ENCODE results near the gene DNALI1.
"Not testable (repeated sequence)": the region's sequence is repeated elsewhere in the genome, so short reads cannot be mapped to it uniquely, and the experiment has no call there.

The DNALI1 gene

DNA sequence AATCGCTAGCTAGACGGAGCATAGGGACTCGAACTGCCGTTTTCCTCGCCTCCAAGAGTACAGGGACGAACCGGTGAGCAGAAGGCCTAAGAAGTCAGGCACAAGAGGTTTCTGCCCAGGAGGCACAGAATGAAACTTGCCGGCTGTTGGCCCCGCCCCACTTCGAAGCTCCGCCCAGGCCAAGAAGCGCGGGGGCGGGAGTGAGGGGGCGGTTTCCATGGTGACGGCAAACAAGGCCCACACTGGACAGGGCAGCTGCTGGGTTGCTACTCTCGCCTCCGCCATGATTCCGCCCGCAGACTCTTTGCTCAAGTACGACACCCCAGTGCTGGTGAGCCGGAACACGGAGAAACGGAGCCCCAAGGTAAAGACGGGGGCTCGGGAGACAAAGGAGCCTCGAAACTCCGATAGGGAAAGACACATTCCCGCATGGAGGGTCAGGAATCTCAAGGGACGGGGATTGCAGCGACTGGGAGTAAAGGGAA is at the start of gene DNALI1:
TSS of gene DNALI1 (plus strand) at position 229 of the 485 bp plus-strand sequence. CDS start at position 284, 55 bp downstream.
- DNase-seq (ENCODE audit: low read depth in 2 of 2) = peak; percentile 52

DNA sequence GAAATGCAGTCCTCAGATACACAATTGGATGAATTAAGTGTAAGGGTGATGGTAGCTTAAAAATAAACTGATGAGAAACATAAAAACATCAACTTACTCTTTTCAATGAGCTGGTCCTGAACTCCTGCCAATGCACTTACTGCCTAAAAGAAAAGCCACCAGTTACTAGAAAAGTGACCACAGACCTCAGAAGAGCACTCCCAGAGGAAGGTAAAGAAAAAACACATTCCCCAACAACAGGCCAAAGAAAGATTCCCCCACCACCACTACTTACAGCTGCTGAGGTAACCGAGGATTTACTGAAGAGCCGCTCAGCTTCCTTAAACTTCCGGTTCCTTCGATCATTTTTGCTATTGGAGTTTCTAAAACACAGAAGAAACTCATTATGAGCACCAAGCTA is 47.6 kb upstream of the DNALI1 start:
- DNase-seq (ENCODE audit: low read depth in 2 of 2) = no peak

DNA sequence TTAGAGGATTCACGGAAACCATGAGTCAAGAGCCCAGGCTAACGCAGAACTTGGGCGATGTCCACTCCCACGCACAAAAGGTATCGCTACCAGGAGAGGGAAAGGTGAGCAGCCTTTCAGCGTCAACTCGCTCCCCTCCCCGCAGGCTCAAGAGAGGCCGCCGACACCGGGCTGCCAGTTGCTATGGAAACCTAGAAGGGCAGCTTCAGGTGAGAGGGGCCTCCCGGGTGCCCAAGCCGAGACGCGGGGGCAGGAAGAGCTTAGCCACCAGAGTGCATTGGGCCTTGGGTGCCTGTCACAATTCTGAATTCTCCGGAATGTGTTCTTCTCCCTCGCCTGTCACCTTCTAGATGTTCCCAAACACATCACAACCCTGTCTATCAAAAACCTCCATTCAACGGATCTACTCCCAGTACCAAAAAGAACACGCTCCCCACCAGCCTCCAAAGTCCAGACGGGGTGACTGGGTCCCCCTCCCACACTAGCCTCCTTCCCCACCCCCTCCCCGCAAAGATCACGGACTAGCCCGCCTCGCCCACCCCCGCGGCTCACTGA is 42.9 kb upstream of the DNALI1 start:
- DNase-seq (ENCODE audit: low read depth in 2 of 2) = no peak

DNA sequence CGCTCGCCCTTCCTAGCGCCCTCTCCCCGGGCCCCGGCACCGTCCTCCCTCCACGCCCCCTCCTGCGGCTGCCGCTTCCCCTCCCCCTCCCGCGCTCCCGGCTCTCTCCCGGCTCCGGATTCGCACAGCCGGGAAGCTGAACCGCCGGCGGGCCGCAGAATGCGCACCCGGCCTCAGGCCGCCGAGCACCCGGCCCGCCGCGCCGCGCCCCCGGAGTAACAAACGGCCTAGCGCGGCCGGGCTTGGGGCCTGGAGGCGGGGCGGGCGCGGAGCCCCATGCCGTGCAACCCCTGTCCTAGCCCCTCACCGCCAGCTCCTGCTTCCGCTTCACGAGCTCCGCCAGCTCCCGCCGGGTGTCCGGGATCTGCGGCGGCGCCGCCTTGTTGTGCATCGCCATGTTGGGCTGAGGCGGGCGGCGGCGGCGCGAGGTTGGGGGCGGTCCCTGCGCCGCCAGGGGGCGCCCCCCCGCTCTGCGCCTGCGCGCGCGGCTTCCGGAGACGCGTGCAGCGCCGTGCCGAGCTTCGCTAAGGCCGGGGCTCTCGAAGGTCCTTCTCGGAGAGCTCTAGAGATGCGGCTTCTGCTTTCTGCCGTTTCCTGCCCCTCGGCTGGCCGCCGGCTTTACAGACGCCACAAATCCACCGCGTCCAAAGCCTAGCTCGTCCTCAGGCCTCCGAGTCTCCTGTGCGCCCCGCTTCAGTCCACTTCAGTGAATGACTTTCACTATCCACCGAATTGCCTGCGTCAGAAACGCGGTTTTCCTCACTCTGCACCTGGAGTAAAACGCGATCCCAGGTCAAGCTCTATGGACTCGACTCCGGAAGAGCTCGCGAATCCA is 42.2 kb upstream of the DNALI1 start, which contains the start of gene MEAF6:
TSS of gene MEAF6 (minus strand) at position 417 of the 835 bp plus-strand sequence. CDS start at position 397, 20 bp downstream.
- peak; percentile 40 to 48 for DNase-seq (ENCODE audit: low read depth in 2 of 2)

DNA sequence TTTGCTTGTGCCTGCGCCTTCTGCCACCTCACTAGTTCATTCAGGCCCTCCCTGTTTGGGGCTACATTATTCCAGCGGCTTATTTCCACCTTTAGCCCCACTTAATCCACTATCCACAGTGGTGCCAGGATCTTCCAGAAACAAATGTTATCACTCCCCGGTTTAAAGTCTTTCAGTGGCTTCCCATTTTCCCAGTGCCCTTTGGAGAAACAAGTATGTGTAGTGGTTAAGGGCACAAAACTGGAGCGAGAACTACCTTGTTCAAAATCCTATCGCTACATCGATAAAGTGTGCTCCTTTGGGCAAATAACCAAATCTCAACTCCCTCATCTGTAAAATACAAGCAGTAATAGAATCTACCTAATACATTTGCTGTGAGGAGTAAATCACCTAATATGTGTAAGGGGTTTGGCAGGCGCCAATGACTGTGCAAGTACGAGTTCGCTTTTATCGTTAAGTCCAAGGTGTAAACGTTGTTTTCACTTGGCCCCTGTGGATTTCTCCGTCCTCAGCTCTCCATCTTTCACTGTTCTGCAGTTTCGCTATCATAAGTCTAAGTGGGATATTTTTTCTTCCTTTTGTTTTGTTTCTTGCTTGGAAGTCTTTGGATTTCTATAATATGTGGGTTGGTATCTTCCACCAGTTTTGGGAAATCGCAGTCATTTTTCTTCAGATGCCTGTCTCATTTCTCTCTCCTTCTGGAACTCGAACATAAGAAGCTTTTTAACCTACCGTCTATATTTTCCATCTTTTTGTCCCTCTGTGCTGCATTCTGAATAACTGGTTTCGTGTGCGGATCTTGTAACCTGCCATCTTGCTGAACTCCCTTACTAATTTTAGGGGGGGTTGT is 41.3 kb upstream of the DNALI1 start:
- DNase-seq (ENCODE audit: low read depth in 2 of 2) = no peak

DNA sequence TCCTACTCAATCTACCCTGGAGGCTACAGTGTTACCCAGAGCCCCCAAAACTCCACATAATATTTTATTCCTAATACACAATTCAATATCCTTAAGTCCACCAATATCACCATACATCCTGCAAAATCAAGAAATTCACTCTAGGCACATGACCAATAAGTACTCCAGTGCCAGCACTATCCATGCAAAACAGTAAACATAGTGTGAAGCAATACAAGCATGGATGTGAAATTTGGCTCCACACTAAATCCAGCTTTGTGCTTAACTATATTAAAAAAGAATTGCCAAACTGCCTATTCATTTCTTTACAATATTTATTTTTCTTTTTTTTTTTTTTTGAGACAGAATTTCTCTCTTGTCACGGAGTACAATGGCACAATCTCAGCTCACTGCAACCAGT is 39.2 kb upstream of the DNALI1 start:
- no peak for DNase-seq (ENCODE audit: low read depth in 2 of 2)

DNA sequence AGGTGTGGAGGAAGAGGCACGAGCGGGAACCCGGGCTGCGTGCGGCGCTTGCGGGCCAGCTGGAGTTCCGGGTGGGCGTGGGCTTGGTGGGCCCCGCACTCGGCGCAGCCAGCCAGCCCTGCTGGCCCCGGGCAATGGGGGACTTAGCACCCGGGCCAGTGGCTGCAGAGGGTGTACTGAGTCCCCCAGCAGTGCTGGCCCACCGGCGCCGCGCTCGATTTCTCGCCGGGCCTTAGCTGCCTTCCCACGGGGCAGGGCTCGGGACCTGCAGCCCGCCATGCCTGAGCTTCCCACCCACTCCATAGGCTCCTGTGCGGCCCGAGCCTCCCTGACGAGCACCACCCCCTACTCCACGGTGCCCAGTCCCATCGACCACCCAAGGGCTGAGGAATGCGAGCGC is 38.5 kb upstream of the DNALI1 start:
- DNase-seq (ENCODE audit: low read depth in 2 of 2) = not testable (repeated sequence)

DNA sequence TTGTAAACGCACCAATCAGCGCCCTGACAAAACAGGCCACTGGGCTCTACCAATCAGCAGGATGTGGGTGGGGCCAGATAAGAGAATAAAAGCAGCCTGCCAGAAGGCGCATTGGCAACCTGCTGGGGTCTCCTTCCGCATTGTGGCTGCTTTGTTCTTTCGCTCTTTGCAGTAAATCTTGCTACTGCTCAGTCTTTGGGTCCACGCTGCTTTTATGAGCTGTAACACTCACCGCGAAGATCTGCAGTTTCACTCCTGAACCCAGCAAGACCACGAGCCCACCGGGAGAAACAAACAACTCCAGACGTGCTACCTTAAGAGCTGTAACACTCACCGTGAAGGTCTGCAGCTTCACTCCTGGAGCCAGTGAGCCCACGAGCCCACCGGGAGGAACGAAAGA is 37.8 kb upstream of the DNALI1 start:
- DNase-seq (ENCODE audit: low read depth in 2 of 2) = not testable (repeated sequence)

DNA sequence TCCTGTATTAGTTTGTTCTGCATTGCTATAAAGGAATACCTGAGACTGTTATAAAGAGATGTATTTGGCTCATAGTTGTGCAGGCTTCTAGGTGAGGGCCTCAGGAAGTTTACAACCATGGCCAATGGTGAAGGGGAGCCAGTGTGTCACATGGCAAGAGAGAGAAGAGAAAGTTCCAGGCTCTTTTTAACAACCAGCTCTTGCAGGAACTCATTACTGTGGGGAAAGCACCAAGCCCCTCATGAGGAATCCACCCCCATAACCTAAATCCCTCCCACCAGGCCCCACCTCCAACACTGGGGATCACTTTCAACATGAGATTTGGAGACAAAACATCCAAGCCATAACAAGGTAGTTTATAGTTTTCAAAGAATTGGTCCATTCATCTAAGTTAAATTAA is 37.1 kb upstream of the DNALI1 start:
- no peak for DNase-seq (ENCODE audit: low read depth in 2 of 2)

DNA sequence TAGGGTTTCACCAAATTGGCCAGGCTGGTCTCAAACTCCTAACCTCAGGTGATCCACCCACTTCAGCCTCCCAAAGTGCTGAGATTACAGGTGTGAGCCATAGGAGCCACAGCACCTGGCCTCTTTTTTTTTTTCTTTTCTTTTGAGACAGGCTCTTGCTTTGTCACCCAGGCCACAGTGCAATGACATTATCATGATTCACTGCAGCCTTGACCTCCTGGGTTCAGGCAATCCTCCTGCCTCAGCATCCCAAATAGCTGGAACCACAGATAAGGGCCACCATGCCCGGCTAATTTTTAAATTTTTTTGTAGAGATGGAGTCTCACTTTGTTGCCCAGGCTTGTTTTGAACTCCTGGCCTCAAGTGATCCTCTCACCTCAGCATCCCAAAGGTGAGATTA is 26.9 kb upstream of the DNALI1 start:
- DNase-seq (ENCODE audit: low read depth in 2 of 2) = not testable (repeated sequence)

DNA sequence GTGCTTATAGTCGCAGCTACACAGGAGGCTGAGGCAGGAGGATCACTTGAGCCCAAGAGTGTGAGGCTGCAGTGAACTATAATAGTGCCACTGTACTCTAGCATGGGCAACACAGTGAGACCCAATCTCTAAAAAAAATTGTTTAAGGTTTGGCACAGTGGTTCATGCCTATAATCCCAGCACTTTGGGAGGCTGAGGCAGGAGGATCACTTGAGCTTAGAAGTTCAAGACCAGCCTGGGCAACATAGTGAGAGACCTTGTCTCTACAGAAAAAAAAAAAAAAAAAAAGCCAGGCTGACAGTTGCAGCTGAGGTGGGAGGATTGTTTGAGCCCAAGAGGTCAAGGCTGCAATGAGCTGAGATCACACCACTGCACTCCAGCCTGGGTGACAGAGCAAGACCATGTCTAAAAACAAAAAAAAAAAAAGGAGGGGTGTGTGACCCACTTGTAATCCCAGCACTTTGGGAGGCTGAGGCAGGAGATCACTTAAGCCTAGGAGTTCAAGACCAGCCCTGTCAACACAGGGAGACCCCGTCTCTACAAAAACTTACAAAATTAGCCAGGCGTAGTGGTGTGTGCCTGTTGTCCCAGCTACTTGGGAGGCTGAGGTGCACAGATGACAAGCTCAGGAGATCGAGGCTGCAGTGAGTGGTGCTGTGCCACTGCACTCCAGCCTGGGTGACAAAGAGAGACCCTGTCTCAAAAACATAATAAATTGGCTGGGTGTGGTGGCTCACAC is 24.2 kb upstream of the DNALI1 start:
- not testable (repeated sequence) for DNase-seq (ENCODE audit: low read depth in 2 of 2)

DNA sequence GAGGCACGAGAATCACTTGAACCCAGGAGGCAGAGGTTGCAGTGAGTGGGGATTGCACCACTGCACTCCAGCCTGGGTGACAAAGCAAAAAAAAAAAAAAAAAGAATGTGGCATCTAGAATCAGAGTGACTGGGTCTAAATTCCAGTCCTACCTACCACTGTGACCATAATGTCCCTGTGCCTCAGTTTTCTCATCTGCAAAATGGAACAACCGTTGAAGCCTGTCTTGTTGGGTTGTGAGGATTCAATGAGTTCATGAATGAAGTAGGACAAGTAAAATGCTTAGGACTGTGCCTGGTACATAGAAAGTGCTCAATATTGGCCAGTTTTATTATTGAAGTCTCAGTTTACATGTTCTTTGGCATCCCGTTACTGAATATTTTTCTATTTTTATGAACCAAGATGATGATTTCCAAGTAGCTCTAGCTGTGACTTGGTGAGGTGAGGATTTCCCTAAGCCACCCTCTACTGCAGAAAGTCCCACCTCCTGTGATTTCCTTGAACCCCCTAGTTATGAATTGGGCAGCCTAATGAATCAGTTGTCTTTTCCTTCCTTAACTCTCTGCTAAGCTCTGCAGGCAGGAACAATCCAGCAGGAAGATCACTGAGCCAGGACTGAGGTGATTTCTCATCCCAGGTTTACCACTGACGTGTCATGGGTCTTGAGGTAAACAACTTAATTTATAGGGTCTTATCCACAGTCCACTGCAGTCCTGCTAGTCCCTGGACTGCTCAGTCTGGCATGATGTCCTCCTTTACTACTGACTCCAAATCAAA is 23.2 kb upstream of the DNALI1 start:
- no peak for DNase-seq (ENCODE audit: low read depth in 2 of 2)

DNA sequence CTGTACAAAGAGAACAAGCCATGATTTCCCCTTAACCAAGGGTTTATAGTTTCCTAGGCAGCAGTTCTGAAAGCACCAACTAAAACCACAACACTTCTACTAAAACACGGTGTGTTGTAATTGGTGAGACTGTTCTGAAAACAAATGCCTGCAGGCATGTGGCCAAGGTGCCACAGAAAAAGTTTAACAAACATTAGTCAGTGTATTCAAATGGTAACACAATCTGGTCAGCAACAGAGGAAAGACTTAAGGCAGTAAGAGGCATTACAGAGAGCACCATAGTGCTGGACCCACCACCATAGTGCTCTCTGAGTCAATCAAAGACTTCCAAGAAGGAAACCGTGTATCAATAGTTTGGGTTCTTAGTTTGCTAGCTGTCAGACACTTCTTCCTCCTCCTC is 19.4 kb upstream of the DNALI1 start:
- no peak for DNase-seq (ENCODE audit: low read depth in 2 of 2)

DNA sequence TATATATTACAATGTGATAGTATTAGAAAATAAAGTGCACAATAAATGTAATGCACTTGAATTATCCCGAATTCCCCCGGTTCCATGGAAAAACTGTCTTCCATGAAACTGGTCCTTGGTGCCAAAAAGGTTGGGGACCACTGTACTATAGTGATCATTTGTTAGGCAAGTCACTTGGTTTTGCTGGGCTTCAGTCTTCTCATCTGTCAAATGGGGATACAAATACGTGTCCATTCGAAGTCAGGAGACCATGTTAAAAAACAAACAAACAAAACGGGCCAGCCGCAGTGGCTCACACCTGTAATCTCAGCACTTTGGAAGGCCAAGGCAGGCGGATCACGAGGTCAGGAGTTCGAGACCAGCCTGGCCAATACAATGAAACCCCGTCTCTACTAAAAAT is 17.6 kb upstream of the DNALI1 start:
- DNase-seq (ENCODE audit: low read depth in 2 of 2) = not testable (repeated sequence)

DNA sequence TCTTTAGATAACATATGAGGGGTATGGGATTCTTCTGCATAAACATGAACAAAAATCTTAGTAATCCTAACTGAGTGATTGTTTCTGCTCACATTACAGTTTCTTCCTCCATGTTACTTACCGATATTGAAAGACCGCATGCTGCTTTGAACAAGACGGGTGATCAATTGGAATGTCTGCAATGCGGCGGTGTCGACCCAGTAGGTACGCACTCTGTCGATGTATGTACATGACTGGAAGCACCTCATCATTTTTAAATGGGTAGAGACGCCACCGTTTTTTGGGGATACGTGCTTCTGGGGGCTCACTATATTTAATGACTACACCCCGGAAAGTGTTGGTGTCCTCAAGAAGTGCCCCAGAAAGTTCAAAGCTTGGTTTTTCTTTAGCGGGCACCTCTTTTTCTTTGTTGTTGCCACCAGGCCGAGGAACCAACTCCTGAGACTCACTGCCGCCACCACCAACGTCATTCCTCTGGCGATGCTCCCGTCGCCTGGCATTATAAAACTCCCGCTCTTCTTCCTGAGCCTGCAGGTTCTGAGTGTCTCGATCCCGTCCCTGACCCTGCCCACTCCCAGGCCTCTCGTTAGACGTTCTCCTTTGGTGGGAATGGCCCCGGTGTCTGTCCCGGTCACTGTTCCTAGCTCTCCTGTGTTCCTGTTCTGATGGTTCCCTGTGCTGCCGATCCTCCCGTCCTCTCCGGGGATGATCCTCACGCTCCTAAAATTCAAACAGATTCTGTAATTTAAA is 16.5 kb upstream of the DNALI1 start:
- no peak for DNase-seq (ENCODE audit: low read depth in 2 of 2)

DNA sequence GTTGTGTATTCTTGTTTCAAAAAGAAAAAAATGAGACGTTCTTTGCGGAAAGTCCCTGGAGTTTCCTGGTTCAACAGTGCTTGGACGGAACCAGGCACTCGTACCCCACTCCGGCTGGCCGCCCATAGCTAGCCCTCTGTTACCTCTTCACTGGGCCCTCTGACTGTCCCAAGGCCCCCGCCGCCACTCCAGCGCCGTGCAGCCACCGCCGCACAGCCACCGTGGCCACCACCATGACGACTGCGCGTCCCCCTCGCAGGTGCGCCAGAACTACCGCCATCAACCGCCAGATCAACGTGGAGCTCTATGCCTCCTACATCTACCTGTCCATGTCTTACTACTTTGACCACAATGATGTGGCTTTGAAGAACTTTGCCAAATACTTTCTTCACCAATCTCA is 12.2 kb upstream of the DNALI1 start:
- no peak for DNase-seq (ENCODE audit: low read depth in 2 of 2)

DNA sequence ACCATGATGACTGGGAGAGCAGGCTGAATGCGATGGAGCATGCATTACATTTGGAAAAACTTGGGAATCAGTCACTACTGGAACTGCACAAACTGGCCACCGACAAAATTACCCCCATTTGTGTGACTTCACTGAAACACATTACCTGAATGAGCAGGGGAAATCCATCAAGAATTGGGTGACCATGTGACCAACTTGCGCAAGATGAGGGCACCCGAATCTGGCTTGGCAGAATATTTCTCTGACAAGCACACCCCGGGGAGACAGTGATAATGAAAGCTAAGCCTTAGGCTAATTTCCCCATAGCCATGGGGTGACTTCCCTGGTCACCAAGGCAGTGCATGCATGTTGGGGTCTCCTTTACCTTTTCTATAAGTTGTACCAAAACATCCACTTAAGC is 11.7 kb upstream of the DNALI1 start:
- DNase-seq (ENCODE audit: low read depth in 2 of 2) = no peak

DNA sequence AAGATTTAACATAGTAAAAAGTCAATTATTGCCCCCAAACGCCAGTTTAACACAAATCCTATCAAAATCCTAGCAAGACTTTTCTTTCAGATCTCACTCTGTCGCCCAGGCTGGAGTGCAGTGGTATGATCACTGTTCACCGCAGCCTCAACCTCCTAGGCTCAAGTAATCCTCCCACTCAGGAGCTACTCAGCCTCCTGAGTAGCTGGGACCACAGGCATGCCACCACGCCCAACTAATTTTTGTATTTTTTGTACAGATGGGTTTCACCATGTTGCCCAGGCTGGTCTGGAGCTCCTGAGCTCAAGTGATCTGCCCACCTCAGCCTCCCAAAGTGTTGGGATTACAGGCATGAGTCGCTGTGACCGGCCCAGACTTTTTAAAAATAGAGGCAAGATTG is 7.4 kb upstream of the DNALI1 start:
- peak in 1 of 2 experiments; percentile 3 for DNase-seq (ENCODE audit: low read depth in 2 of 2)

DNA sequence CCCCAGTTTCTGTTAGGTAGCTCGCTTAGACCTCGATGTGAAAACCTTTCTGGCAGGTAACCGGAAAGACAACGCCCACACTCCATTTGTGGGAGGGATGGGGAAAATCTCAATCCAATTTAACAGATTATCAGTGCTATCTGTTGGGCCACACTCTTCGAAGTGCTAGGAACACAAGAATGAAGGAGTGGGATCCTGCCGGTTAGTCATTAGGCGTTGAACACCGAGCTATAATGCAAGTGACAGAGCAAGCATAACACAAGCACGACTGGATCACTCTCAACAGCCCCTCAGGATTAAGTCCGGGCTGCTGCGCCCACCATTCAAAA is 3.2 kb upstream of the DNALI1 start:
- no peak for DNase-seq (ENCODE audit: low read depth in 2 of 2)
